Measurements from ENCODE around the gene PLCH2.

GRCh38 chr1:2520206-2520605 lies 44.1 kb downstream of the PLCH2 start:
- no peak for TF ChIP-seq CTCF (IDR thresholded peaks at IDR 0.05 in 4 of 5, conservative IDR thresholded peaks at IDR 0.05 in 1 of 5)
- TF ChIP-seq POLR2A (IDR thresholded peaks at IDR 0.05) = no peak
